ENCODE data around the gene SPOCK1.
A peak's percentile ranks its signal among the peaks of the same experiment; 100 is the strongest.
"Not testable (repeated sequence)": the region's sequence is repeated elsewhere in the genome, so short reads cannot be mapped to it uniquely, and the experiment has no call there.

SPOCK1 gene

GRCh38 chr5:137498736-137499505 lies at the start of gene SPOCK1:
SPOCK1 (minus strand) TSS chr5:137499326.
- Histone ChIP-seq H3K27ac (no peak within 1 kb of the TSS), H3K36me3 (replicated peaks) (no peaks in the 10 kb centered on the region), H3K27me3 (replicated peaks) (peaks cover 9% of the 10 kb centered on the region), H3K4me3 (ENCODE audit: low read depth, low read length) (peak within 1 kb of the TSS; percentile 73)
- in situ Hi-C loops (cut with HindIII; ENCODE audit: low pct_ligation_motif_present, low sequenced_read_pairs): loop anchor here (10.0 kb wide), 1 partner anchor 154 kb away; no protein-coding TSS in a partner anchor
- peak; percentile 47 for DNase-seq
- TF ChIP-seq, protein P1, sequence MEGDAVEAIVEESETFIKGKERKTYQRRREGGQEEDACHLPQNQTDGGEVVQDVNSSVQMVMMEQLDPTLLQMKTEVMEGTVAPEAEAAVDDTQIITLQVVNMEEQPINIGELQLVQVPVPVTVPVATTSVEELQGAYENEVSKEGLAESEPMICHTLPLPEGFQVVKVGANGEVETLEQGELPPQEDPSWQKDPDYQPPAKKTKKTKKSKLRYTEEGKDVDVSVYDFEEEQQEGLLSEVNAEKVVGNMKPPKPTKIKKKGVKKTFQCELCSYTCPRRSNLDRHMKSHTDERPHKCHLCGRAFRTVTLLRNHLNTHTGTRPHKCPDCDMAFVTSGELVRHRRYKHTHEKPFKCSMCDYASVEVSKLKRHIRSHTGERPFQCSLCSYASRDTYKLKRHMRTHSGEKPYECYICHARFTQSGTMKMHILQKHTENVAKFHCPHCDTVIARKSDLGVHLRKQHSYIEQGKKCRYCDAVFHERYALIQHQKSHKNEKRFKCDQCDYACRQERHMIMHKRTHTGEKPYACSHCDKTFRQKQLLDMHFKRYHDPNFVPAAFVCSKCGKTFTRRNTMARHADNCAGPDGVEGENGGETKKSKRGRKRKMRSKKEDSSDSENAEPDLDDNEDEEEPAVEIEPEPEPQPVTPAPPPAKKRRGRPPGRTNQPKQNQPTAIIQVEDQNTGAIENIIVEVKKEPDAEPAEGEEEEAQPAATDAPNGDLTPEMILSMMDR (IDR thresholded peaks at IDR 0.05; ENCODE audit: low read depth, low read length, missing control alignments): peak; percentile 53

DNA sequence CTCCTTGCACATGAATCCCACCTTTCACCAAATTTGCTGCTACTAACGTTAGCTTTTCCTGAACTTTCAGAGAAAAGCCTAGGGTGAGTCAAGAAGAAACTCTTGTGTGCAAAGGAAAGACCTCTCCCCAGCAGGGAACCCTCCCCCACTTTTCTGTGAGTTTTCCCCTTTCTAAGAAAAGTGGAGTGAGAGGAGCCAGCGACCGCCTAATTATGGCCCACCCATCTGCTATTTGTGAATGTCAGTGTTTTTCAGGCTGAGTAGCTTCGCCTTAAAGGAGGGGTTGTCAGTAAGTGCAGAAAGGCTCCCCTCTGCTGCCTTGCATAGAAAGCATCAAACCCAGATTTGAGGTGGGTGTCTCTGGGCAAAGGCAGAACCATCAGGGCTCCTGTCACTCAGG lies 46.8 kb upstream of the SPOCK1 start:
- H3K27me3 ChIP-seq (replicated peaks): no peaks in the 10 kb centered on the region
- in situ Hi-C loops (cut with HindIII; ENCODE audit: low pct_ligation_motif_present, low sequenced_read_pairs): no loop called here
- H3K36me3 ChIP-seq (replicated peaks): no peaks in the 10 kb centered on the region
- TF ChIP-seq, protein P1 (IDR thresholded peaks at IDR 0.05; ENCODE audit: low read depth, low read length, missing control alignments): no peak
- no peak overlapping the region for H3K27ac ChIP-seq
- no peak for DNase-seq
- no peak overlapping the region for H3K4me3 ChIP-seq (ENCODE audit: low read depth, low read length)

- H3K36me3 ChIP-seq (replicated peaks); H3K27ac ChIP-seq; in situ Hi-C loops (cut with HindIII; ENCODE audit: low pct_ligation_motif_present, low sequenced_read_pairs); H3K27me3 ChIP-seq (replicated peaks); DNase-seq; H3K4me3 ChIP-seq (ENCODE audit: low read depth, low read length): not testable (repeated sequence)
Observed at GRCh38 chr5:137535449-137535848, 36.3 kb upstream of the SPOCK1 start.

GRCh38 chr5:137533963-137534362 lies 34.8 kb upstream of the SPOCK1 start:
- Histone ChIP-seq H3K27me3 (replicated peaks) (no peaks in the 10 kb centered on the region), H3K4me3 (ENCODE audit: low read depth, low read length) (no peak overlapping the region), H3K36me3 (replicated peaks) (no peaks in the 10 kb centered on the region), H3K27ac (no peak overlapping the region)
- in situ Hi-C loops (cut with HindIII; ENCODE audit: low pct_ligation_motif_present, low sequenced_read_pairs): no loop called here
- no peak for DNase-seq
- TF ChIP-seq, protein P1 (IDR thresholded peaks at IDR 0.05; ENCODE audit: low read depth, low read length, missing control alignments): no peak

DNA sequence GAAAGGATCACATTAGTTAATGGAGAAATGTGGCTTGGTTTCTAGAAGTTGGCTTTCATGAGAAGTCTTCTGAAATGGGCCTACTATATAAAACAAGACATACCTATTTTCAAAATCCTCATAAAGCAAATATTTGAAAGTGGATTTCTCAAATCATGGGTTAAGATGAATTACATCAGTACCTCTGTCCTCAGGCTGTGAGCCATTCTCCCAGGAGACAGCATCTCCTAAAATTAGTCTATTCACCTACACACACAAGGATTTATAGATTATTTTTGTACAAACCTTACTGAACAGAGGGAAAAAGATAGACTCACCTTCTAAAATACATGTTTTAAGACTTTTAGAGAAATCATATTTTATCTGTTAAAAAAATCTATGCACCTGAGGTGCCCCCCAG lies 32.1 kb upstream of the SPOCK1 start:
- no peaks in the 10 kb centered on the region for H3K36me3 ChIP-seq (replicated peaks)
- TF ChIP-seq, protein P1 (IDR thresholded peaks at IDR 0.05; ENCODE audit: low read depth, low read length, missing control alignments): no peak
- no peak for DNase-seq
- in situ Hi-C loops (cut with HindIII; ENCODE audit: low pct_ligation_motif_present, low sequenced_read_pairs): no loop called here
- H3K27ac ChIP-seq: no peak overlapping the region
- no peak overlapping the region for H3K4me3 ChIP-seq (ENCODE audit: low read depth, low read length)
- no peaks in the 10 kb centered on the region for H3K27me3 ChIP-seq (replicated peaks)

DNA sequence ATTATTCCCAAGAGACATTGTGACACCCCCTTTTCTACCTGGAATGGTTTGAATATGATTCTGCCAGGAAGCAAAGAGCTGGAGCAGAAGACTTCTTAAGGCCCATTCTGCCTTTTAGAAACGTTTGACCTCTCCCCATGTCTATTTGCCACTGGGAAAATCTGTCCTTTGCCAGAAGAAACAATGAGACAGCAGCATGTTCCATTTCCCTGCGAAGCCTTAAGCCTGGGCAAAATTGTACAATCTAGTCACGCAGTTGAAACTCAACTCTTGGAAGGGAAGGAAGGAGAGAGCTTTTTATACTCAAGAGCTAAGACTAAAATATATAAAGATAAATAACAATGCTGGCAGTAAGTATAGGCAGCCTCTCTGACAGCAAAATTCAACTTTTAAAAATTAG lies 22.1 kb upstream of the SPOCK1 start:
- TF ChIP-seq, protein P1 (IDR thresholded peaks at IDR 0.05; ENCODE audit: low read depth, low read length, missing control alignments): no peak
- in situ Hi-C loops (cut with HindIII; ENCODE audit: low pct_ligation_motif_present, low sequenced_read_pairs): no loop called here
- H3K27me3 ChIP-seq (replicated peaks): no peaks in the 10 kb centered on the region
- DNase-seq: no peak
- no peak overlapping the region for H3K27ac ChIP-seq
- no peaks in the 10 kb centered on the region for H3K36me3 ChIP-seq (replicated peaks)
- H3K4me3 ChIP-seq (ENCODE audit: low read depth, low read length): no peak overlapping the region
